K562 (cell line): Measurements from ENCODE around the gene SAMD14. TPM values are rescaled to one million over a fixed set of nuclear protein-coding genes. Genes with fewer than 3 reads are reported as not detected.

ENCODE experiments used
- ATAC-seq: fragments of 200-7000 bp; cut with Tn5 transposase; 3 replicates; pipeline ENCODE4 v1.9.1; 2020; ENCODE audit warnings: moderate library complexity
- BruUV-seq: library from RNA; stranded (reverse); fragments of 400-500 nt; replicated peaks from 2 replicates; lab custom pipeline; 2021; lab: Mats Ljungman, UMichigan
- CTCF ChIA-PET: fragments of 300-600 bp; formaldehyde crosslinking; extraction: SDS; loops from one replicate; lab custom pipeline; 2021; ENCODE audit warnings: low intra/inter-chr PET ratio; lab: Yijun Ruan, JAX
- POLR2A ChIA-PET: fragments of 300-600, 350-650 bp; sonication (Branson Sonifier 250); formaldehyde crosslinking; extraction: SDS; loops from one replicate; lab custom pipeline; 2021; ENCODE audit warnings: antibody characterized with exemption, inconsistent platforms; lab: Yijun Ruan, JAX
- DNase-seq, 4 experiments: peaks; one replicate each; pipeline versions ENCODE4 v3.0.0 to v3.0.0-alpha.2; 2011 to 2018; ENCODE audit warnings: low spot score in 3 of 4, mixed read lengths in 3 of 4; ENCODE audit errors: extremely low read depth in 1 of 4
- FAIRE-seq: peaks from 2 replicates; lab custom pipeline; 2011; peaks lifted over from hg19 to GRCh38; lab: Jason Lieb, UNC
- H2AFZ ChIP-seq: 2 replicates; pipeline ENCODE4 v1.6.0; 2011; ENCODE audit warnings: low read depth, low read length, control low read depth, inconsistent platforms
- H3K27ac ChIP-seq: fragments of 200-600 bp; 3 replicates; pipeline ENCODE4 v1.8.0; 2011; ENCODE audit warnings: low read depth, mild to moderate bottlenecking, control low read depth, inconsistent platforms, low read length, moderate library complexity, mixed read lengths; ENCODE audit errors: extremely low read depth
- H3K27me3 ChIP-seq, 2 experiments: fragments of 300-600 bp in 1 of 2; 2 replicates in 1 of 2; 3 replicates in 1 of 2; pipeline versions ENCODE4 v1.6.0 to v1.8.0; 2011; ENCODE audit warnings: inconsistent platforms in 2 of 2, low read length in 2 of 2, mild to moderate bottlenecking in 1 of 2, mixed read lengths in 1 of 2, moderate library complexity in 1 of 2; ENCODE audit not compliant: control insufficient read depth in 2 of 2, insufficient read depth in 2 of 2
- H3K36me3 ChIP-seq: fragments of 300-600 bp; 3 replicates; pipeline ENCODE4 v1.8.0; 2011; ENCODE audit warnings: mild to moderate bottlenecking, low read length, inconsistent platforms; ENCODE audit not compliant: control insufficient read depth, insufficient read depth
- H3K4me1 ChIP-seq, 2 experiments: fragments of 200-600 bp in 1 of 2; replicated peaks in 1 of 2; 2 replicates in 1 of 2; 3 replicates in 1 of 2; pipeline versions ENCODE4 v1.5.1 to v1.8.0; 2011; ENCODE audit warnings: inconsistent platforms in 2 of 2, low read length in 2 of 2, mild to moderate bottlenecking in 1 of 2, mixed read lengths in 1 of 2, moderate library complexity in 1 of 2; ENCODE audit not compliant: control insufficient read depth in 2 of 2, insufficient read depth in 2 of 2
- H3K4me2 ChIP-seq: 2 replicates; pipeline ENCODE4 v1.6.1; 2011; ENCODE audit warnings: low read length, control low read depth, inconsistent platforms, mixed read lengths; ENCODE audit not compliant: insufficient read depth
- H3K4me3 ChIP-seq: fragments of 200-600 bp; sonication (generic), shearing (Covaris generic); 2 replicates; pipeline ENCODE4 v1.5.1; 2016; ENCODE audit warnings: control low read depth, inconsistent platforms
- H3K79me2 ChIP-seq: fragments of 200-600 bp; 3 replicates; pipeline ENCODE4 v1.8.0; 2011; ENCODE audit warnings: low read length, inconsistent platforms; ENCODE audit not compliant: control insufficient read depth, insufficient read depth
- H3K9ac ChIP-seq, 2 experiments: 2 replicates each; pipeline versions ENCODE4 v1.6.0 to v1.6.1; 2011; ENCODE audit warnings: low read depth in 2 of 2, low read length in 2 of 2, control low read depth in 1 of 2, inconsistent platforms in 1 of 2, mild to moderate bottlenecking in 1 of 2, mixed read lengths in 1 of 2; ENCODE audit not compliant: insufficient read depth in 1 of 2
- H3K9me1 ChIP-seq: one replicate; pipeline ENCODE4 v1.6.0; 2011; ENCODE audit warnings: inconsistent platforms, mild to moderate bottlenecking, low read length, moderate library complexity; ENCODE audit not compliant: control insufficient read depth, insufficient read depth
- H3K9me3 ChIP-seq: replicated peaks from 2 replicates; pipeline ENCODE4 v1.5.1; 2011; ENCODE audit warnings: low read depth, low read length, inconsistent platforms; ENCODE audit not compliant: control insufficient read depth, insufficient read depth
- H4K20me1 ChIP-seq: replicated peaks from 2 replicates; pipeline ENCODE4 v1.6.1; 2011; ENCODE audit warnings: low read length, inconsistent platforms, mixed read lengths; ENCODE audit not compliant: control insufficient read depth, insufficient read depth
- EGR1 ChIP-seq: fragments of 450-650 bp; conservative IDR thresholded peaks from 2 replicates; pipeline ENCODE4 v1.6.1; 2017; ENCODE audit warnings: mild to moderate bottlenecking
- ESRRA ChIP-seq: fragments of 450-650 bp; IDR thresholded peaks from 2 replicates; pipeline ENCODE4 v1.6.1; 2014; ENCODE audit warnings: low read depth, mild to moderate bottlenecking, moderate library complexity, borderline replicate concordance
- IRF2 ChIP-seq: sonication (generic); formaldehyde crosslinking; IDR thresholded peaks from 2 replicates; pipeline ENCODE4 v1.8.1; 2022; ENCODE audit warnings: mild to moderate bottlenecking, missing genetic modification reagents
- POLR2A ChIP-seq: fragments of 450-650 bp; conservative IDR thresholded peaks from 2 replicates; pipeline ENCODE4 v1.6.1; 2016
- SMARCA5 ChIP-seq: fragments of 450-650 bp; IDR thresholded peaks from 2 replicates; pipeline ENCODE4 v1.6.1; 2016
- SP1 ChIP-seq: sonication (generic); formaldehyde crosslinking; IDR thresholded peaks from 2 replicates; pipeline ENCODE4 v1.8.1; 2022; ENCODE audit warnings: mild to moderate bottlenecking, missing genetic modification reagents
- ZBTB34 ChIP-seq: fragments of 250-450 bp; sonication (Bioruptor Pico); IDR thresholded peaks from 2 replicates; pipeline ENCODE4 v1.8.0; 2021; ENCODE audit warnings: mild to moderate bottlenecking, moderate library complexity
- ZNF3 ChIP-seq: fragments of 250-450 bp; sonication (Bioruptor Pico); IDR thresholded peaks from 2 replicates; pipeline ENCODE4 v1.5.0; 2021; ENCODE audit warnings: mild to moderate bottlenecking, moderate library complexity
- WGBS: fragments of 100-300 bp; shearing (Covaris generic); methylation state at CpG from one replicate; pipeline ENCODE4 v1.1.6; 2016; ENCODE audit warnings: low coverage, mixed read lengths; ENCODE audit not compliant: insufficient coverage; ENCODE audit errors: missing lambda C conversion rate; 5-methylcytosine and 5-hydroxymethylcytosine counted together
- in situ Hi-C: fragments of 300-500 bp; cut with MboI; formaldehyde crosslinking; loops from 4 replicates; pipeline ENCODE4 v1.15.0; 2018; ENCODE audit warnings: inconsistent platforms, mixed read lengths
- intact Hi-C: fragments of 100-400 bp; cut with micrococcal nuclease; formaldehyde crosslinking; loops from 2 replicates; pipeline ENCODE4 v1.14.2; 2022
- polyA plus RNA-seq, 8 experiments: library from polyadenylated mRNA; depleted of rRNA in 4 of 8; stranded (reverse) in 5 of 8; unstranded in 3 of 8; fragments of >200 nt; fragmentation: Nextera tagmentation in 2 of 8; fragmentation: Illumina TruSeq in 1 of 8; extraction: Ambion mirVana in 2 of 8; extraction: Trizol in 1 of 8; gene quantifications; 2 replicates each; pipeline versions ENCODE4 v1.2.1 to v1.2.3, GENCODE V29; 2011 to 2014; ENCODE audit warnings: inconsistent platforms in 1 of 8, missing spikeins in 1 of 8
- total RNA-seq, 7 experiments: library from RNA; depleted of rRNA in 6 of 7; stranded (reverse); fragments of >200 nt in 6 of 7; fragmentation: Illumina TruSeq in 2 of 7; extraction: Trizol in 2 of 7; gene quantifications; 2 replicates each; pipeline versions ENCODE4 v1.2.1 to v1.2.3, GENCODE V29; 2011 to 2021; ENCODE audit warnings: low replicate concordance in 1 of 7

SAMD14 gene
- total and polyA plus RNA-seq, 9 of the 15 experiments (the other 6 are each of a cell fraction or from before 2014, with no cell fraction given) = 0.04 to 0.07 TPM; not detected in 7

- no TSS peak for BruUV-seq
- FAIRE-seq = no peak
These were observed 37.4 kb upstream of the SAMD14 start for GRCh38 chr17:50167371-50167770.

DNA sequence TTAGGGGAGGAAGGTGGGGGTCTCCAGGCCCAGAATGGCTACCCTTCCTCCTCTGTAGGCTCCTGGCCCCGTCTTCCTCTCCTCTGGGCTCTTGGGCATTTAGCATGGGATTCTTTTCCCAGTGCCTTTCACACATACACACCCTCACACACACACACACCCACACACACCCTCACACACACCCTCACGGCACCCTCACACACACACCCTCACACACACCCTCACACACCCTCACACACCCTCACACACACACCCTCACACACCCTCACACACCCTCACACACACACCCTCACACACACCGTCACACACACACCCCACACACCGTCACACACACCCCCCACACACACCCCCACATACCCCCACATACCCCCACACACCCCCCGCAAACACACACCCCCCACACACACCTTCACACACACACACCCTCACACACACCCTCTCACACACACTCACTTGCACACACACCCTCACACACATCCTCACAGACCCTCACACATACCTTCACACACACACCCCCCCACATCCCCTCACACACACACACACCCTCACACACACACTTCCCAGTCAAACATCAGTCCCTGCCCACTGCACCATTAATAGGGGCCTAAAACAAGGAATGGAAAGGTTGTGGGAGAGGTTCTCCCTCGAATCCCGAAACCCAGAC lies 36.7 kb upstream of the SAMD14 start:
- peaks cover 2 to 16% of the 10 kb centered on the region in 2 experiments; a peak in 2 of 5 replicates for H3K27me3 ChIP-seq
- H3K9me1 ChIP-seq = no peaks in the 10 kb centered on the region
- CTCF ChIA-PET = no interaction called here
- no peak overlapping the region for H3K4me3 ChIP-seq
- 28% methylated on average over 4 of the region's 7 CpGs for WGBS
- no peaks in the 10 kb centered on the region for H3K36me3 ChIP-seq
- no peak overlapping the region for H3K27ac ChIP-seq
- intact Hi-C loops = no loop called here
- peaks cover 13% of the 10 kb centered on the region for H4K20me1 ChIP-seq
- POLR2A ChIA-PET = interaction anchor here (0.7 to 0.8 kb wide), 2 partner anchors 9 to 202 kb away, joined by 3 to 4 read pairs; no protein-coding TSS in a partner anchor
- no peak overlapping the region for H3K4me2 ChIP-seq
- FAIRE-seq = no peak
- no peak overlapping the region for H2AFZ ChIP-seq
- no peak for DNase-seq
- no peaks in the 10 kb centered on the region for H3K9me3 ChIP-seq
- in situ Hi-C loops = no loop called here
- no peak for ATAC-seq
- BruUV-seq = no TSS peak
- H3K9ac ChIP-seq = no peak overlapping the region; a peak in 1 of 4 replicates
- H3K79me2 ChIP-seq = no peaks in the 10 kb centered on the region
- H3K4me1 ChIP-seq = peaks cover 3 to 23% of the 10 kb centered on the region in 2 experiments; a peak in 3 of 5 replicates
- TF ChIP-seq POLR2A (no peak), ZBTB34 (CRISPR knock-in tag) (no peak), EGR1 (0 out of 2 replicates have a peak, but pooled peaks have one; percentile 11)
- TF ChIP-seq, all 486 proteins: peak for 1

More at GRCh38 chr17:50167371-50167770, 37.4 kb upstream of the SAMD14 start:
- H3K9me3 ChIP-seq = no peaks in the 10 kb centered on the region
- CTCF ChIA-PET = no interaction called here
- no peak overlapping the region for H3K4me2 ChIP-seq
- peaks cover 0 to 18% of the 10 kb centered on the region in 2 experiments; a peak in 1 of 5 replicates for H3K4me1 ChIP-seq
- no peak overlapping the region for H2AFZ ChIP-seq
- 38% methylated on average over 12 of the region's 19 CpGs for WGBS
- no peaks in the 10 kb centered on the region for H3K9me1 ChIP-seq
- POLR2A ChIA-PET = no interaction called here
- peaks cover 2 to 18% of the 10 kb centered on the region in 2 experiments; a peak in 2 of 5 replicates for H3K27me3 ChIP-seq
- ATAC-seq (no peak), DNase-seq (no peak)
- peaks cover 13% of the 10 kb centered on the region for H4K20me1 ChIP-seq
- no peak overlapping the region for H3K4me3 ChIP-seq
- H3K79me2 ChIP-seq = no peaks in the 10 kb centered on the region
- H3K36me3 ChIP-seq = no peaks in the 10 kb centered on the region
- TF ChIP-seq IRF2 (no peak), SP1 (no peak), ZNF3 (CRISPR knock-in tag) (no peak), SMARCA5 (no peak), ESRRA (no peak)
- in situ Hi-C loops = no loop called here
- intact Hi-C loops = no loop called here
- H3K27ac ChIP-seq = no peak overlapping the region
- H3K9ac ChIP-seq = peak overlapping the region in 1 of 2 experiments; percentile 65; a peak in 2 of 4 replicates
